Adrenal gland (tissue), 5 donors: ENCODE measurements around the gene TPSD1.

Source experiments
- POLR2A ChIP-seq, 2 donors: fragments of 450-650 bp; IDR thresholded peaks; one replicate each; pipeline ENCODE4 v1.6.1; 2017; ENCODE audit warnings: antibody characterized with exemption in 2 of 2, mild to moderate bottlenecking in 2 of 2, moderate library complexity in 1 of 2
- TF ChIP-seq, protein P1 (sequence below), 6 experiments: fragments of 450-650 bp in 4 of 6; fragments of 200-600 bp in 2 of 6; sonication (generic) in 1 of 6; IDR thresholded peaks; 1 replicate in 5 of 6; 2 replicates in 1 of 6; pipeline versions ENCODE4 v1.5.1 to v1.8.0; 2016 to 2021; ENCODE audit warnings: antibody characterized with exemption in 6 of 6, mild to moderate bottlenecking in 2 of 6, moderate library complexity in 1 of 6
- donor health status: DM: no; HTN: no; CAD: no.

DNA sequence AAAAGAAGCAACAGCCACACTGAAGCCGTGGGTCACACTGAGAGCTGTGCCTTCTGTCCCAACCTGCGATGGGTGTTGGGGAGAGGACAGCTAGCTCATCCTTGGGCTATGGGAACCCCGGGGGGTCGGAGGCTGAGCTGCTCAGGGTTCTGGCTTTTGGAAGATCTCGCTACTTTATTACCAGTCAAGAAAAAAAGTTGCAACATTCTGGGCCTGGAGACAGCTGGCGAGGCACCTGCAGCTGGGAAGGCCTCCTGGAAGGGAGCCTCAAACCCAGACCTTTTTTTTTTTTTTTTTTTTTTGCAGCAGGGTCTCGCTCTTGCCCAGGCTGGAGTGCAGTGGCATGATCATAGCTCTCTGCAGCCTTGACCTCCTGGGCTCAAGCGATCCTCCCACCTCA lies 24.9 kb downstream of the TPSD1 start:
- TF ChIP-seq, protein P1, sequence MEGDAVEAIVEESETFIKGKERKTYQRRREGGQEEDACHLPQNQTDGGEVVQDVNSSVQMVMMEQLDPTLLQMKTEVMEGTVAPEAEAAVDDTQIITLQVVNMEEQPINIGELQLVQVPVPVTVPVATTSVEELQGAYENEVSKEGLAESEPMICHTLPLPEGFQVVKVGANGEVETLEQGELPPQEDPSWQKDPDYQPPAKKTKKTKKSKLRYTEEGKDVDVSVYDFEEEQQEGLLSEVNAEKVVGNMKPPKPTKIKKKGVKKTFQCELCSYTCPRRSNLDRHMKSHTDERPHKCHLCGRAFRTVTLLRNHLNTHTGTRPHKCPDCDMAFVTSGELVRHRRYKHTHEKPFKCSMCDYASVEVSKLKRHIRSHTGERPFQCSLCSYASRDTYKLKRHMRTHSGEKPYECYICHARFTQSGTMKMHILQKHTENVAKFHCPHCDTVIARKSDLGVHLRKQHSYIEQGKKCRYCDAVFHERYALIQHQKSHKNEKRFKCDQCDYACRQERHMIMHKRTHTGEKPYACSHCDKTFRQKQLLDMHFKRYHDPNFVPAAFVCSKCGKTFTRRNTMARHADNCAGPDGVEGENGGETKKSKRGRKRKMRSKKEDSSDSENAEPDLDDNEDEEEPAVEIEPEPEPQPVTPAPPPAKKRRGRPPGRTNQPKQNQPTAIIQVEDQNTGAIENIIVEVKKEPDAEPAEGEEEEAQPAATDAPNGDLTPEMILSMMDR (IDR thresholded peaks at IDR 0.05) = no peak
- TF ChIP-seq POLR2A (IDR thresholded peaks at IDR 0.05) = no peak
